WTC11 (cell line): ENCODE data around the gene KCNH8. TPM values are rescaled to one million over a fixed set of nuclear protein-coding genes. Genes with fewer than 3 reads are reported as not detected.

ENCODE experiments used
- ATAC-seq: fragments of 200-7000 bp; cut with Tn5 transposase; 2 replicates; pipeline ENCODE4 v1.10.0; 2021; ENCODE audit warnings: mild to moderate bottlenecking, moderate library complexity
- CTCF ChIA-PET: fragments of 300-600 bp; sonication (Branson Sonifier 250); formaldehyde crosslinking; loops from one replicate; lab custom pipeline; 2021; ENCODE audit warnings: antibody characterized with exemption; lab: Charles Lee
- POLR2A ChIA-PET: fragments of 350-600 bp; sonication (Branson Sonifier 250); formaldehyde crosslinking; loops from one replicate; lab custom pipeline; 2021; ENCODE audit warnings: antibody characterized with exemption; lab: Charles Lee
- DNase-seq: peaks from one replicate; pipeline ENCODE4 v3.0.0; 2021; ENCODE audit warnings: low spot score
- H3K27ac Mint-ChIP-seq: 2 replicates; pipeline ENCODE4 v1.8.0; 2021; ENCODE audit warnings: mixed read lengths
- H3K27me3 Mint-ChIP-seq: 2 replicates; pipeline ENCODE4 v1.8.0; 2021; ENCODE audit warnings: low read depth, mild to moderate bottlenecking, moderate library complexity, mixed read lengths
- H3K36me3 Mint-ChIP-seq: 2 replicates; pipeline ENCODE4 v1.8.0; 2021; ENCODE audit warnings: mixed read lengths
- H3K4me1 Mint-ChIP-seq: 2 replicates; pipeline ENCODE4 v1.8.0; 2022; ENCODE audit warnings: mixed read lengths
- H3K4me3 Mint-ChIP-seq: 2 replicates; pipeline ENCODE4 v1.8.0; 2021; ENCODE audit warnings: mild to moderate bottlenecking, moderate library complexity, mixed read lengths
- H3K9me3 Mint-ChIP-seq: 2 replicates; pipeline ENCODE4 v1.8.0; 2021; ENCODE audit warnings: mixed read lengths
- ELF4 ChIP-seq: sonication (generic); formaldehyde crosslinking; IDR thresholded peaks from 2 replicates; pipeline ENCODE4 v1.8.1; 2022; ENCODE audit warnings: low read depth, mild to moderate bottlenecking, moderate library complexity, missing genetic modification reagents
- ESRRA ChIP-seq: sonication (generic); formaldehyde crosslinking; IDR thresholded peaks from 2 replicates; pipeline ENCODE4 v1.8.1; 2022; ENCODE audit warnings: mild to moderate bottlenecking, missing genetic modification reagents, borderline replicate concordance
- FOXP4 ChIP-seq: sonication (generic); formaldehyde crosslinking; IDR thresholded peaks from 2 replicates; pipeline ENCODE4 v1.8.0; 2022; ENCODE audit warnings: mild to moderate bottlenecking, missing genetic modification reagents
- JAZF1 ChIP-seq: fragments of 250-450 bp; sonication (Bioruptor Pico); IDR thresholded peaks from 2 replicates; pipeline ENCODE4 v1.9.0; 2021; ENCODE audit warnings: moderate library complexity, mild to moderate bottlenecking, inconsistent platforms
- JUN ChIP-seq: sonication (generic); formaldehyde crosslinking; IDR thresholded peaks from 2 replicates; pipeline ENCODE4 v1.8.0; 2023; ENCODE audit warnings: mild to moderate bottlenecking, missing genetic modification reagents
- NFYB ChIP-seq: sonication (generic); formaldehyde crosslinking; conservative IDR thresholded peaks from 2 replicates; pipeline ENCODE4 v1.8.0; 2022; ENCODE audit warnings: low read depth, missing genetic modification reagents
- NR2C2 ChIP-seq: sonication (generic); formaldehyde crosslinking; IDR thresholded peaks from 2 replicates; pipeline ENCODE4 v1.8.0; 2022; ENCODE audit warnings: mild to moderate bottlenecking, missing genetic modification reagents
- SMAD4 ChIP-seq: sonication (generic); formaldehyde crosslinking; IDR thresholded peaks from 2 replicates; pipeline ENCODE4 v1.8.0; 2022; ENCODE audit warnings: mild to moderate bottlenecking, missing genetic modification reagents
- TEAD4 ChIP-seq: sonication (generic); formaldehyde crosslinking; IDR thresholded peaks from 2 replicates; pipeline ENCODE4 v1.8.0; 2022; ENCODE audit warnings: mild to moderate bottlenecking, missing genetic modification reagents
- TP53 ChIP-seq: sonication (generic); formaldehyde crosslinking; IDR thresholded peaks from 2 replicates; pipeline ENCODE4 v1.8.1; 2023; ENCODE audit warnings: mild to moderate bottlenecking, missing genetic modification reagents
- USF1 ChIP-seq: sonication (generic); formaldehyde crosslinking; IDR thresholded peaks from 2 replicates; pipeline ENCODE4 v1.8.0; 2022; ENCODE audit warnings: mild to moderate bottlenecking, missing genetic modification reagents
- ZBTB21 ChIP-seq: sonication (generic); formaldehyde crosslinking; IDR thresholded peaks from 2 replicates; pipeline ENCODE4 v1.8.1; 2023; ENCODE audit warnings: mild to moderate bottlenecking, missing genetic modification reagents, borderline replicate concordance
- ZNF138 ChIP-seq: sonication (generic); formaldehyde crosslinking; conservative IDR thresholded peaks from 2 replicates; pipeline ENCODE4 v1.8.1; 2022; ENCODE audit warnings: mild to moderate bottlenecking, moderate library complexity, missing genetic modification reagents
- ZNF263 ChIP-seq: sonication (generic); formaldehyde crosslinking; IDR thresholded peaks from 2 replicates; pipeline ENCODE4 v1.8.1; 2022; ENCODE audit warnings: low read depth, mild to moderate bottlenecking, moderate library complexity, missing genetic modification reagents
- total RNA-seq: library from RNA; stranded (reverse); gene quantifications from 3 replicates; pipeline ENCODE4 v1.2.3, GENCODE V29; 2021
- TF ChIP-seq, protein P1 (sequence below): fragments of 200-600 bp; IDR thresholded peaks from 2 replicates; pipeline ENCODE4 v1.8.0; 2022; ENCODE audit warnings: antibody characterized with exemption
- TF ChIP-seq, protein P2 (sequence below): fragments of 250-450 bp; sonication (Bioruptor Pico); conservative IDR thresholded peaks from 2 replicates; pipeline ENCODE4 v1.9.0; 2021; ENCODE audit warnings: mild to moderate bottlenecking
- TF ChIP-seq, protein P3 (sequence below): sonication (generic); formaldehyde crosslinking; conservative IDR thresholded peaks from 2 replicates; pipeline ENCODE4 v1.8.1; 2023; ENCODE audit warnings: mild to moderate bottlenecking, low read depth, missing genetic modification reagents, moderate library complexity

KCNH8 gene
- total RNA-seq, 1 experiment from 2014 or later = 2.8 TPM

DNA sequence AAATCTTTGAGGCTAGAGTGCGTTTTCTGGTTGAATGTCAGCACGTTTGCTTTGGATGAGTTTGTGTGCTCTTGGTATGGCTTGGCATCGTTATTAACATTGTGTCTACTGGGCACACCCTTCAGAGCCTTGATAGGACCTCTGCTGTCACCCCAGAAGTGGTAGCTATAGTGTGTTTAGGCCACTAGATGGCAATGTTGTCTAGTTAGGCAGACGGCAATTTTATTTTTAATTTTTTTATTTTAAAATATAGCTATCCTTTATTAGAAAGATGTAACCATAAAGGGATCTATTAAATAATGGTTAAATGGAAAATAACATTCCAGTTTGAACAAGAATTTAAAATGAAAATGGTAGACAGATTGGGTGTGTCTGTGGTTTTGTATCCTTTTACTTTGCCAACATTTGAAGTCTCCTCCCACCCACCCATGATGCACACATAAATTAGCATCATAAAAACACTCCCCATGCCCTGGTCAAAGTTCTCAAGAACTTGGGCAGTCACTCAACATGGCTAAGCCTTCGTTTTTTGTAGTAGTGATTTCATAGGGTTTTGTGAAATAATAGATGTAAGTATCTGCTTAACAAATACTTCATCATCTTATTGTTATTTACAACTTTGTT is 200.7 kb downstream of the KCNH8 start:
- Mint-ChIP-seq H3K4me3 (no peak overlapping the region), H3K4me1 (peaks cover 21% of the 10 kb centered on the region), H3K9me3 (peaks cover 30% of the 10 kb centered on the region), H3K27me3 (no peaks in the 10 kb centered on the region), H3K27ac (no peak overlapping the region), H3K36me3 (peaks cover 18% of the 10 kb centered on the region)
- DNase-seq = no peak
- TF ChIP-seq, protein P1, sequence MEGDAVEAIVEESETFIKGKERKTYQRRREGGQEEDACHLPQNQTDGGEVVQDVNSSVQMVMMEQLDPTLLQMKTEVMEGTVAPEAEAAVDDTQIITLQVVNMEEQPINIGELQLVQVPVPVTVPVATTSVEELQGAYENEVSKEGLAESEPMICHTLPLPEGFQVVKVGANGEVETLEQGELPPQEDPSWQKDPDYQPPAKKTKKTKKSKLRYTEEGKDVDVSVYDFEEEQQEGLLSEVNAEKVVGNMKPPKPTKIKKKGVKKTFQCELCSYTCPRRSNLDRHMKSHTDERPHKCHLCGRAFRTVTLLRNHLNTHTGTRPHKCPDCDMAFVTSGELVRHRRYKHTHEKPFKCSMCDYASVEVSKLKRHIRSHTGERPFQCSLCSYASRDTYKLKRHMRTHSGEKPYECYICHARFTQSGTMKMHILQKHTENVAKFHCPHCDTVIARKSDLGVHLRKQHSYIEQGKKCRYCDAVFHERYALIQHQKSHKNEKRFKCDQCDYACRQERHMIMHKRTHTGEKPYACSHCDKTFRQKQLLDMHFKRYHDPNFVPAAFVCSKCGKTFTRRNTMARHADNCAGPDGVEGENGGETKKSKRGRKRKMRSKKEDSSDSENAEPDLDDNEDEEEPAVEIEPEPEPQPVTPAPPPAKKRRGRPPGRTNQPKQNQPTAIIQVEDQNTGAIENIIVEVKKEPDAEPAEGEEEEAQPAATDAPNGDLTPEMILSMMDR = peak; percentile 56
- no peak for TF ChIP-seq ZNF138 (CRISPR knock-in tag)
- POLR2A ChIA-PET = no interaction called here
- peak; percentile 82 for ATAC-seq
- CTCF ChIA-PET = interaction anchor here (0.5 to 2.8 kb wide), 21 partner anchors 11 to 532 kb away, joined by 3 to 24 read pairs (median 4); no protein-coding TSS in a partner anchor

GRCh38 chr3:19357947-19358346 is 209.6 kb downstream of the KCNH8 start:
- no peak for ATAC-seq
- CTCF ChIA-PET = no interaction called here
- no peak for TF ChIP-seq ESRRA
- TF ChIP-seq ZNF263 (CRISPR knock-in tag) = no peak
- no peak for TF ChIP-seq FOXP4
- no peak for TF ChIP-seq JUN (CRISPR knock-in tag)
- TF ChIP-seq TEAD4 (CRISPR knock-in tag) = no peak
- no peak for TF ChIP-seq ZBTB21
- TF ChIP-seq NR2C2 (CRISPR knock-in tag) = no peak
- TF ChIP-seq NFYB (CRISPR knock-in tag) = no peak
- no peak for TF ChIP-seq SMAD4
- no peak for TF ChIP-seq TP53 (CRISPR knock-in tag)
- TF ChIP-seq, protein P2, sequence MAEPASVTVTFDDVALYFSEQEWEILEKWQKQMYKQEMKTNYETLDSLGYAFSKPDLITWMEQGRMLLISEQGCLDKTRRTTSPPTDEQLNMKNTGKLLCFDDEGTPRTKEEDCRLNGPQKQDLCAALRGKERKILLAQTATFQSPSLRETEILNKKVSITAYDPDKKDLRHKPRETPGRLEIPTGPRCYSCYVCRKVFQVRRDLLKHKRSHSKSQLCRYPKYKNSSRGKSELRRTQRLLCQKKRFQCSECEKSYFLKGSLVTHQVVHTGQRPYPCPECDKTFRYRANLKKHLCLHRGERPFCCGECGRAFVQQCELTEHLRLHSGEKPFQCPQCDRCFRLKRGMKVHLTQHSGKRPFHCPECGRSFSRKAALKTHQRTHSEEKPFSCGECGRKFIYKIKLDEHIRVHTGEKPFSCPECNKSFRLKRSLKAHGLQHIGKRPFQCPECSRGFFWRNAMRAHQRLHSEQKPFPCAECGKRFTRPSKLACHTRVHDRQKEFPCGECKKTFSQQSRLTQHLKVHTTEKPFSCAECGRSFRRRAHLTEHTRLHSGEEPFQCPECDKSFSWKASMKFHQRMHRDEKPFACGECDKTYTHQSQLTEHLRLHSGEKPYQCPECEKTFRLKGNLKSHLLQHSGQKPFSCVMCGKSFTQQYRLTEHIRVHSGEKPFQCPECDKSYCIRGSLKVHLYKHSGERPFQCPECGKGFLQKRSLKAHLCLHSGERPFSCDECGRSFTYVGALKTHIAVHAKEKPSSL (CRISPR knock-in tag) = no peak
- TF ChIP-seq ELF4 = no peak
- TF ChIP-seq, protein P3, sequence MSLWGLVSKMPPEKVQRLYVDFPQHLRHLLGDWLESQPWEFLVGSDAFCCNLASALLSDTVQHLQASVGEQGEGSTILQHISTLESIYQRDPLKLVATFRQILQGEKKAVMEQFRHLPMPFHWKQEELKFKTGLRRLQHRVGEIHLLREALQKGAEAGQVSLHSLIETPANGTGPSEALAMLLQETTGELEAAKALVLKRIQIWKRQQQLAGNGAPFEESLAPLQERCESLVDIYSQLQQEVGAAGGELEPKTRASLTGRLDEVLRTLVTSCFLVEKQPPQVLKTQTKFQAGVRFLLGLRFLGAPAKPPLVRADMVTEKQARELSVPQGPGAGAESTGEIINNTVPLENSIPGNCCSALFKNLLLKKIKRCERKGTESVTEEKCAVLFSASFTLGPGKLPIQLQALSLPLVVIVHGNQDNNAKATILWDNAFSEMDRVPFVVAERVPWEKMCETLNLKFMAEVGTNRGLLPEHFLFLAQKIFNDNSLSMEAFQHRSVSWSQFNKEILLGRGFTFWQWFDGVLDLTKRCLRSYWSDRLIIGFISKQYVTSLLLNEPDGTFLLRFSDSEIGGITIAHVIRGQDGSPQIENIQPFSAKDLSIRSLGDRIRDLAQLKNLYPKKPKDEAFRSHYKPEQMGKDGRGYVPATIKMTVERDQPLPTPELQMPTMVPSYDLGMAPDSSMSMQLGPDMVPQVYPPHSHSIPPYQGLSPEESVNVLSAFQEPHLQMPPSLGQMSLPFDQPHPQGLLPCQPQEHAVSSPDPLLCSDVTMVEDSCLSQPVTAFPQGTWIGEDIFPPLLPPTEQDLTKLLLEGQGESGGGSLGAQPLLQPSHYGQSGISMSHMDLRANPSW (CRISPR knock-in tag) = no peak
- no peak for TF ChIP-seq JAZF1 (CRISPR knock-in tag)
- TF ChIP-seq USF1 (CRISPR knock-in tag) = no peak
- TF ChIP-seq, all 79 proteins: peak for 0
- Mint-ChIP-seq H3K9me3 (peaks cover 17% of the 10 kb centered on the region), H3K27ac (no peak overlapping the region), H3K36me3 (peaks cover 7% of the 10 kb centered on the region), H3K4me1 (0 out of 2 replicates have a peak, but pooled peaks cover 4% of the 10 kb centered on the region), H3K27me3 (no peaks in the 10 kb centered on the region), H3K4me3 (no peak overlapping the region)
- POLR2A ChIA-PET = no interaction called here
- no peak for DNase-seq
